IMR-90 (cell line): ENCODE results near the gene RNF34.

Experiments
- MAFK ChIP-seq: IDR thresholded peaks from 2 replicates; pipeline ENCODE4 v1.6.1; 2012; ENCODE audit warnings: low read depth, low read length, improper control_type of control experiment
- MAZ ChIP-seq: IDR thresholded peaks from 2 replicates; pipeline ENCODE4 v1.6.1; 2012; ENCODE audit warnings: low read depth, mild to moderate bottlenecking, low read length, improper control_type of control experiment, moderate library complexity, borderline replicate concordance
- POLR2A ChIP-seq: IDR thresholded peaks from 2 replicates; pipeline ENCODE4 v1.6.1; 2012; ENCODE audit warnings: mild to moderate bottlenecking, low read depth, low read length
- RAD21 ChIP-seq: IDR thresholded peaks from 2 replicates; pipeline ENCODE4 v1.6.1; 2012; ENCODE audit warnings: low read length, improper control_type of control experiment
- SMC3 ChIP-seq: fragments of 150-350 bp; IDR thresholded peaks from 2 replicates; pipeline ENCODE4 v1.6.1; 2016; ENCODE audit warnings: low read depth, mild to moderate bottlenecking, antibody characterized with exemption, low read length, moderate library complexity
- TF ChIP-seq, protein P1 (sequence below): conservative IDR thresholded peaks from 2 replicates; pipeline ENCODE4 v1.5.1; 2012; ENCODE audit warnings: mild to moderate bottlenecking, low read depth, low read length, improper control_type of control experiment
- TF ChIP-seq, protein P2 (sequence below): fragments of 150-350 bp; IDR thresholded peaks from 2 replicates; pipeline ENCODE4 v1.6.1; 2017; ENCODE audit warnings: mild to moderate bottlenecking, antibody characterized with exemption, low read length, low read depth

DNA sequence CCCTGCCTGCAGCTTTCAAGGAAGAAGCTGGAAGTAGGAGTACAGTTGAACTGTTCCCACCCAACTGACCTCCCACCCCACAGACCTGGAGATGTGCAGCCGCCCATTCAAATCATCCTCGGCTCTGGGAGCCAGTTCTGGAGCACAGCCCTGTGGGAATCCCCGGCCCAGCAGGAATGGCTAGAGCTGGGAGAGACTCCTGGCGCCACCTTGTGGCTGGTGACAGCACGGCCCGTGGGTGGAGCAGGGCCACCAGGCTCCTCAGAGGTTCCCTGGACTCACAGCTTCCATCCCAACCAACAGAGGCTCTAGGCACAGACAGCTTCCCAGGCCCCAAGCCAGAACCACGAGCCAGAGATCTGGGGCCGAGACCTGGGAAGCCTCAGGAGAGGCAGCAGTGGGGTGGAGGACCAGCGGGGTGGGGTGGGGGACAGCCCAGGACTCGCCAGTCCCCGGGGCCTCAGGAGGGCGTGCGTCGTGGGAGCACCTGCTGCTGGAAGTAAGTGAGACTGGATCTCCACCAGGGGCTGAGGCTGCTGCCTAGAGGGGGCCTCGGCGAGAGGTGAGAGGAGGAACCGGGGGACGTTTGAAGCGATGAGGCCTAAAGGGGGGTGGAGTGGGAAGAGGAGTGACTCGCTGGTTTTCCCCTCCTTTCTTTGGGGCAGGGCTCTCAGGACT lies 43.4 kb downstream of the RNF34 start:
- no peak for TF ChIP-seq POLR2A
- TF ChIP-seq, protein P1, sequence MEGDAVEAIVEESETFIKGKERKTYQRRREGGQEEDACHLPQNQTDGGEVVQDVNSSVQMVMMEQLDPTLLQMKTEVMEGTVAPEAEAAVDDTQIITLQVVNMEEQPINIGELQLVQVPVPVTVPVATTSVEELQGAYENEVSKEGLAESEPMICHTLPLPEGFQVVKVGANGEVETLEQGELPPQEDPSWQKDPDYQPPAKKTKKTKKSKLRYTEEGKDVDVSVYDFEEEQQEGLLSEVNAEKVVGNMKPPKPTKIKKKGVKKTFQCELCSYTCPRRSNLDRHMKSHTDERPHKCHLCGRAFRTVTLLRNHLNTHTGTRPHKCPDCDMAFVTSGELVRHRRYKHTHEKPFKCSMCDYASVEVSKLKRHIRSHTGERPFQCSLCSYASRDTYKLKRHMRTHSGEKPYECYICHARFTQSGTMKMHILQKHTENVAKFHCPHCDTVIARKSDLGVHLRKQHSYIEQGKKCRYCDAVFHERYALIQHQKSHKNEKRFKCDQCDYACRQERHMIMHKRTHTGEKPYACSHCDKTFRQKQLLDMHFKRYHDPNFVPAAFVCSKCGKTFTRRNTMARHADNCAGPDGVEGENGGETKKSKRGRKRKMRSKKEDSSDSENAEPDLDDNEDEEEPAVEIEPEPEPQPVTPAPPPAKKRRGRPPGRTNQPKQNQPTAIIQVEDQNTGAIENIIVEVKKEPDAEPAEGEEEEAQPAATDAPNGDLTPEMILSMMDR = peak; percentile 92
- TF ChIP-seq RAD21 = peak; percentile 84
- TF ChIP-seq MAZ = peak; percentile 51; the same call in 1 of the 2 replicates
- TF ChIP-seq, protein P2, sequence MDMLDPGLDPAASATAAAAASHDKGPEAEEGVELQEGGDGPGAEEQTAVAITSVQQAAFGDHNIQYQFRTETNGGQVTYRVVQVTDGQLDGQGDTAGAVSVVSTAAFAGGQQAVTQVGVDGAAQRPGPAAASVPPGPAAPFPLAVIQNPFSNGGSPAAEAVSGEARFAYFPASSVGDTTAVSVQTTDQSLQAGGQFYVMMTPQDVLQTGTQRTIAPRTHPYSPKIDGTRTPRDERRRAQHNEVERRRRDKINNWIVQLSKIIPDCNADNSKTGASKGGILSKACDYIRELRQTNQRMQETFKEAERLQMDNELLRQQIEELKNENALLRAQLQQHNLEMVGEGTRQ = no peak
- peak; percentile 79 for TF ChIP-seq SMC3
- TF ChIP-seq MAFK = no peak
